HCT116 (cell line): ENCODE results near the gene MALRD1. TPM values are rescaled to one million over a fixed set of nuclear protein-coding genes. Genes with fewer than 3 reads are reported as not detected.

Source experiments
- ATAC-seq: fragments of 200-7000 bp; cut with Tn5 transposase; 2 replicates; pipeline ENCODE4 v1.9.1; 2020; ENCODE audit warnings: mild to moderate bottlenecking, moderate library complexity
- BruUV-seq: library from RNA; stranded (reverse); fragments of 400-500 nt; replicated peaks from 2 replicates; lab custom pipeline; 2021; lab: Mats Ljungman, UMichigan
- CTCF ChIA-PET: fragments of 300-600 bp; sonication (Branson Sonifier 250); formaldehyde crosslinking; loops from one replicate; lab custom pipeline; 2021; ENCODE audit warnings: antibody characterized with exemption; lab: Charles Lee
- POLR2A ChIA-PET: fragments of 300-600, 350-600 bp; sonication (Branson Sonifier 250); formaldehyde crosslinking; loops from one replicate; lab custom pipeline; 2021; ENCODE audit warnings: antibody characterized with exemption; lab: Charles Lee
- RAD21 ChIA-PET, 2 experiments: fragments of 300-600 bp; sonication (Branson Sonifier 250); formaldehyde crosslinking; loops; one replicate each; lab custom pipeline; 2023; ENCODE audit warnings: low total read pairs in 2 of 2; ENCODE audit not compliant: uncharacterized antibody in 2 of 2, unreplicated experiment in 2 of 2, low non-redundant PET in 1 of 2; lab: Charles Lee
- DNase-seq: peaks from one replicate; pipeline ENCODE4 v3.0.0-alpha.2; 2010; ENCODE audit warnings: low read depth, low spot score
- H2AFZ ChIP-seq: fragments of 200-600 bp; shearing (Covaris generic), sonication (generic); 2 replicates; pipeline ENCODE4 v1.6.1; 2017; ENCODE audit warnings: low read depth, mixed run types, mixed read lengths, antibody characterized with exemption, low read length; ENCODE audit not compliant: poor library complexity, severe bottlenecking
- H3K27ac ChIP-seq: 2 replicates; pipeline ENCODE4 v1.5.1; 2012; ENCODE audit warnings: low read depth, low read length
- H3K27me3 ChIP-seq: fragments of 200-600 bp; sonication (generic); 2 replicates; pipeline ENCODE4 v1.6.1; 2016; ENCODE audit warnings: mixed run types, low read length, mixed read lengths; ENCODE audit not compliant: insufficient read depth
- H3K36me3 ChIP-seq, 2 experiments: fragments of 200-500 bp in 1 of 2; fragments of 200-600 bp in 1 of 2; sonication (Bioruptor generic) in 1 of 2; sonication (generic) in 1 of 2; 2 replicates each; pipeline versions ENCODE4 v1.5.1 to v1.6.1; 2014 to 2016; ENCODE audit warnings: low read length in 2 of 2, inconsistent platforms in 1 of 2, mixed read lengths in 1 of 2, mixed run types in 1 of 2; ENCODE audit not compliant: insufficient read depth in 2 of 2, control insufficient read depth in 1 of 2
- H3K4me1 ChIP-seq, 2 experiments: fragments of 200-600 bp in 1 of 2; sonication (generic) in 1 of 2; 2 replicates each; pipeline versions ENCODE4 v1.5.1 to v1.6.1; 2012 to 2017; ENCODE audit warnings: low read length in 2 of 2, inconsistent platforms in 1 of 2, mild to moderate bottlenecking in 1 of 2, mixed read lengths in 1 of 2, mixed run types in 1 of 2, moderate library complexity in 1 of 2; ENCODE audit not compliant: insufficient read depth in 2 of 2, control insufficient read depth in 1 of 2
- H3K4me2 ChIP-seq: fragments of 200-600 bp; sonication (generic); 2 replicates; pipeline ENCODE4 v1.6.1; 2017; ENCODE audit warnings: mixed run types, low read length, mixed read lengths
- H3K4me3 ChIP-seq, 2 experiments: fragments of 200-600 bp in 1 of 2; sonication (generic) in 1 of 2; replicated peaks in 1 of 2; 2 replicates each; pipeline ENCODE4 v1.5.1; 2011 to 2016; ENCODE audit warnings: low read length in 2 of 2, control low read depth in 1 of 2, low read depth in 1 of 2, mild to moderate bottlenecking in 1 of 2, mixed read lengths in 1 of 2, mixed run types in 1 of 2
- H3K79me2 ChIP-seq: fragments of 200-600 bp; sonication (generic); 2 replicates; pipeline ENCODE4 v1.6.1; 2017; ENCODE audit warnings: mild to moderate bottlenecking, mixed run types, low read length, moderate library complexity, mixed read lengths; ENCODE audit not compliant: insufficient read depth
- H3K9ac ChIP-seq: fragments of 200-600 bp; sonication (generic); 2 replicates; pipeline ENCODE4 v1.6.1; 2016; ENCODE audit warnings: low read length, mixed read lengths
- H3K9me2 ChIP-seq: fragments of 200-600 bp; sonication (generic), shearing (Covaris generic); 2 replicates; pipeline ENCODE4 v1.6.1; 2017; ENCODE audit warnings: mixed run types, mild to moderate bottlenecking, moderate library complexity; ENCODE audit not compliant: insufficient read depth
- H3K9me3 ChIP-seq, 2 experiments: fragments of 200-500 bp in 1 of 2; fragments of 200-600 bp in 1 of 2; sonication (Bioruptor generic) in 1 of 2; sonication (generic) in 1 of 2; 2 replicates each; pipeline ENCODE4 v1.6.1; 2014 to 2017; ENCODE audit warnings: low read length in 2 of 2, mixed read lengths in 2 of 2, inconsistent platforms in 1 of 2, low read depth in 1 of 2, mild to moderate bottlenecking in 1 of 2, mixed run types in 1 of 2, moderate library complexity in 1 of 2; ENCODE audit not compliant: control insufficient read depth in 1 of 2, insufficient read depth in 1 of 2
- H4K20me1 ChIP-seq: fragments of 200-600 bp; sonication (generic), shearing (Covaris generic); 2 replicates; pipeline ENCODE4 v1.6.1; 2017; ENCODE audit warnings: mixed run types, mild to moderate bottlenecking, moderate library complexity; ENCODE audit not compliant: insufficient read depth
- CEBPB ChIP-seq: IDR thresholded peaks from 2 replicates; pipeline ENCODE4 v1.6.1; 2012; ENCODE audit warnings: low read depth
- EZH2phosphoT487 ChIP-seq: fragments of 200-600 bp; IDR thresholded peaks from 2 replicates; pipeline ENCODE4 v1.6.1; 2018; ENCODE audit warnings: antibody characterized with exemption, borderline replicate concordance
- POLR2A ChIP-seq: IDR thresholded peaks from 2 replicates; pipeline ENCODE4 v1.7.0; 2011; ENCODE audit warnings: borderline replicate concordance; ENCODE audit not compliant: insufficient read depth, insufficient read length; ENCODE audit errors: extremely low read depth
- intact Hi-C: fragments of 100-400 bp; cut with micrococcal nuclease; formaldehyde crosslinking; loops from 2 replicates; pipeline ENCODE4 v1.10.0; 2022
- total RNA-seq: library from RNA; stranded (reverse); gene quantifications from one replicate; pipeline ENCODE4 v1.2.1, GENCODE V29; 2021; ENCODE audit not compliant: unreplicated experiment
- TF ChIP-seq, protein P1 (sequence below): IDR thresholded peaks from 2 replicates; pipeline ENCODE4 v1.6.1; 2012; ENCODE audit warnings: low read depth
- TF ChIP-seq, protein P2 (sequence below): IDR thresholded peaks from 2 replicates; pipeline ENCODE4 v1.6.1; 2012

MALRD1 gene
- total RNA-seq, 1 experiment from 2014 or later, result not detected

DNA sequence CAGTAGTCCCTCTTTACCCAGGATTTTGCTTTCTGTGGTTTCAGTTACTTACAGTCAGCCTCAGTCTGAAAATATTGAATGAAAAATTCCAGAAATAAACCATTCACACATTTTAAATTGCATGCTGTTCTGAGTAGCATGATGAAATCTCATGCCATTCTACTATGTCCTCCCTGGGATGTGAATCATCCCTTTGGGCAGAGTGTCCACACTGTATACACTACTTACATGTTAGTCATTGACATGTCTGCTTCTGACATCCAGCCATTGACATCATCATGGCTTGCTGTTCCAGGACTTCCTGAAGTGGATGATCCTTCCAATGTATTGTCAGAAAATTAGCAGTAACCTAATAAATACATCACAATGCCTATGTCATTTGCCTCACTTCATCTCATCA is 34.6 kb upstream of the MALRD1 start:
- CTCF ChIA-PET, result no interaction called here
- ATAC-seq, result no peak

More for the DNA sequence above, 34.6 kb upstream of the MALRD1 start:
- no peak overlapping the region for H3K27ac ChIP-seq
- no peaks in the 10 kb centered on the region for H3K4me1 ChIP-seq
- no peak overlapping the region for H3K4me2 ChIP-seq
- RAD21 ChIA-PET, result no interaction called here
- H3K9me3 ChIP-seq, result peaks cover 16 to 28% of the 10 kb centered on the region in 2 experiments; a peak in 2 of 4 replicates
- no peak overlapping the region for H3K9ac ChIP-seq
- POLR2A ChIA-PET, result no interaction called here
- intact Hi-C loops, result no loop called here
- no peaks in the 10 kb centered on the region for H3K79me2 ChIP-seq
- H4K20me1 ChIP-seq, result no peaks in the 10 kb centered on the region
- no peaks in the 10 kb centered on the region for H3K9me2 ChIP-seq
- BruUV-seq, result no TSS peak
- no peak overlapping the region for H2AFZ ChIP-seq
- H3K4me3 ChIP-seq, result no peak overlapping the region
- no peak for DNase-seq
- H3K36me3 ChIP-seq, result no peaks in the 10 kb centered on the region
- TF ChIP-seq, protein P1, sequence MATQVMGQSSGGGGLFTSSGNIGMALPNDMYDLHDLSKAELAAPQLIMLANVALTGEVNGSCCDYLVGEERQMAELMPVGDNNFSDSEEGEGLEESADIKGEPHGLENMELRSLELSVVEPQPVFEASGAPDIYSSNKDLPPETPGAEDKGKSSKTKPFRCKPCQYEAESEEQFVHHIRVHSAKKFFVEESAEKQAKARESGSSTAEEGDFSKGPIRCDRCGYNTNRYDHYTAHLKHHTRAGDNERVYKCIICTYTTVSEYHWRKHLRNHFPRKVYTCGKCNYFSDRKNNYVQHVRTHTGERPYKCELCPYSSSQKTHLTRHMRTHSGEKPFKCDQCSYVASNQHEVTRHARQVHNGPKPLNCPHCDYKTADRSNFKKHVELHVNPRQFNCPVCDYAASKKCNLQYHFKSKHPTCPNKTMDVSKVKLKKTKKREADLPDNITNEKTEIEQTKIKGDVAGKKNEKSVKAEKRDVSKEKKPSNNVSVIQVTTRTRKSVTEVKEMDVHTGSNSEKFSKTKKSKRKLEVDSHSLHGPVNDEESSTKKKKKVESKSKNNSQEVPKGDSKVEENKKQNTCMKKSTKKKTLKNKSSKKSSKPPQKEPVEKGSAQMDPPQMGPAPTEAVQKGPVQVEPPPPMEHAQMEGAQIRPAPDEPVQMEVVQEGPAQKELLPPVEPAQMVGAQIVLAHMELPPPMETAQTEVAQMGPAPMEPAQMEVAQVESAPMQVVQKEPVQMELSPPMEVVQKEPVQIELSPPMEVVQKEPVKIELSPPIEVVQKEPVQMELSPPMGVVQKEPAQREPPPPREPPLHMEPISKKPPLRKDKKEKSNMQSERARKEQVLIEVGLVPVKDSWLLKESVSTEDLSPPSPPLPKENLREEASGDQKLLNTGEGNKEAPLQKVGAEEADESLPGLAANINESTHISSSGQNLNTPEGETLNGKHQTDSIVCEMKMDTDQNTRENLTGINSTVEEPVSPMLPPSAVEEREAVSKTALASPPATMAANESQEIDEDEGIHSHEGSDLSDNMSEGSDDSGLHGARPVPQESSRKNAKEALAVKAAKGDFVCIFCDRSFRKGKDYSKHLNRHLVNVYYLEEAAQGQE, result no peak
- TF ChIP-seq POLR2A (no peak), EZH2phosphoT487 (no peak), CEBPB (no peak)
- TF ChIP-seq, protein P2, sequence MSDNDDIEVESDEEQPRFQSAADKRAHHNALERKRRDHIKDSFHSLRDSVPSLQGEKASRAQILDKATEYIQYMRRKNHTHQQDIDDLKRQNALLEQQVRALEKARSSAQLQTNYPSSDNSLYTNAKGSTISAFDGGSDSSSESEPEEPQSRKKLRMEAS, result no peak
- no peaks in the 10 kb centered on the region for H3K27me3 ChIP-seq
